WI38 (cell line): ENCODE data around the gene MICAL2.

Experiments used
- H3K4me3 ChIP-seq: 2 replicates; pipeline ENCODE4 v1.5.1; 2011; ENCODE audit warnings: low read depth, mild to moderate bottlenecking, control low read depth, low read length
- TF ChIP-seq, protein P1 (sequence below): IDR thresholded peaks from 2 replicates; pipeline ENCODE4 v1.5.1; 2012; ENCODE audit warnings: low read depth, mild to moderate bottlenecking, control low read depth, low read length

Gene MICAL2

DNA sequence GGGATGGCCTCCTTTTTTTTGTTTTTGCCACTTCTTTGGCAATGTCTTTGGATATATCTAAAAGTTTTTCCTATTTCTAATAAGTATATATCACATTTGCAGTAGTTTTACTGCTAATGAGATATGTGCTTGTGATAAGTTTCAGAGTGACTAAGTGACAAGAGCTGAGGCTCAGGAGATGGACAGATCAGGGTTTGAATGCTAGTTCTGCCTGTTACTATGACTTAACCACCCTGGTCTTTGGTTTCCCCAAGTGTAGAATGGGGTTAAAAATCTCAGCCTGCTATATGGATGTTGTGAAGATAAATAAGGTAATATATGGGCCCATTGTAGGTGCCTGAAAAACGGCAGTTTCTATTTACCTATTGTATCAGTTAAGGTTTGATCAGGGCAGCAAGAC is 9.1 kb upstream of the MICAL2 start:
- H3K4me3 ChIP-seq, result no peak overlapping the region
- TF ChIP-seq, protein P1, sequence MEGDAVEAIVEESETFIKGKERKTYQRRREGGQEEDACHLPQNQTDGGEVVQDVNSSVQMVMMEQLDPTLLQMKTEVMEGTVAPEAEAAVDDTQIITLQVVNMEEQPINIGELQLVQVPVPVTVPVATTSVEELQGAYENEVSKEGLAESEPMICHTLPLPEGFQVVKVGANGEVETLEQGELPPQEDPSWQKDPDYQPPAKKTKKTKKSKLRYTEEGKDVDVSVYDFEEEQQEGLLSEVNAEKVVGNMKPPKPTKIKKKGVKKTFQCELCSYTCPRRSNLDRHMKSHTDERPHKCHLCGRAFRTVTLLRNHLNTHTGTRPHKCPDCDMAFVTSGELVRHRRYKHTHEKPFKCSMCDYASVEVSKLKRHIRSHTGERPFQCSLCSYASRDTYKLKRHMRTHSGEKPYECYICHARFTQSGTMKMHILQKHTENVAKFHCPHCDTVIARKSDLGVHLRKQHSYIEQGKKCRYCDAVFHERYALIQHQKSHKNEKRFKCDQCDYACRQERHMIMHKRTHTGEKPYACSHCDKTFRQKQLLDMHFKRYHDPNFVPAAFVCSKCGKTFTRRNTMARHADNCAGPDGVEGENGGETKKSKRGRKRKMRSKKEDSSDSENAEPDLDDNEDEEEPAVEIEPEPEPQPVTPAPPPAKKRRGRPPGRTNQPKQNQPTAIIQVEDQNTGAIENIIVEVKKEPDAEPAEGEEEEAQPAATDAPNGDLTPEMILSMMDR, result no peak

DNA sequence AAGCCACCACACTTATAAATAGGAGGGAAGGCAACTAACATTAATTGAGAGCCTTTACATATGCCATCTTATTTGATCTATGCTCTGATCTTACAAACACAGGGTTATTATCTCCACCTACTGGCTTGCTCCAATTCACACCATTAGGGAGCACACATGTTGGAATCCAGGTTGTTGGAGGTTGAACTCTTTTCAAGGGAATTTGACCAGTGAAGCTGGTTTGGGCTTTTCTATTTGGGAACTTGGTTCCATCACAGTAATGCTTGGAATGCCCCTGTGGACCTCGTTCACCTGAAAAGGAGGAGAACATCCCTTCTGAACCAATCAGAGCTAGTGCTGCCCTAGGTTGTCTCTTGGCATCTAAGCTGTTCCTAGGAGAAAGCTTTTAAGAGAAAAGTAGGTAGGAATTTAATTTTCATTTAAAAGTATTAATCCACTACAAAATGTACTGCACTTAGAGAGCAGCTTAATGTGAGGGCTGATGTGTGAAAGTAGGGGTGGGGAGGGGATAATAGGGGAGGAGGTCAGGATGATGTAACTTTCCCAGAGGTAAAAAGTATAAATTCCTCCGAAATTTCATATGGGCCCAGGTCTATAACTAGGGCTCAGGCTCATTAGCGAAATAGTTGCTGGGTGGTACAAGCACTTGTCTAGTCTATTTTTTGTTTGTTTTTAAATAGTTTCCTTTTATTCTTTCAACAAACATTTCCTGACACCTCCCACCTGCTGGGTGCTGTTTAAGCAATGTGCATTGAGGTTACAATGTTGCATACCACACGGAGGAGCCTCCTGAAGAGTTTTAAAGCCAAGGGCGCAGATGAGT is 7.6 kb upstream of the MICAL2 start:
- no peak overlapping the region for H3K4me3 ChIP-seq
- TF ChIP-seq, protein P1, result no peak

- TF ChIP-seq, protein P1, result no peak
- H3K4me3 ChIP-seq, result no peak overlapping the region
Measured at GRCh38 chr11:12103411-12104225, 6.8 kb upstream of the MICAL2 start.

DNA sequence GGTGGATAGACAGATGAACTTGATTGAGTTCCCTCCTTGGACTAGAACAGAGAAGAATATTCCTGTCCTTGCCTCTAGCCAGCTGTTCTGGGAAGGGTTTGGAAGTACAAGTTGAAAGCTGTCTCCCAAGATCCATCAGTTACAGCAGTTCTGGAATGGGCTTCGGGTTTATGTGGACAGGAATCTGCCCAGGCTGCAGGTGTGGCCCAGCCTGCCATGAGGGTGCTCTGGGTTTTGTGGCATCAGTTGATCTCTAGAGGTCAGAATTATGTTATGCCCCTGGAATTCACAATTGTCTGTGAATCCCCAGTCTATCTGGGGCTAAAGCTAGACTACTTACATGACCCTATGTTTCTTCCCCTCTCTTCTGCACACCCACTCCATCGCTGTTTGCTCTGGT is 4.9 kb upstream of the MICAL2 start:
- TF ChIP-seq, protein P1, result no peak

DNA sequence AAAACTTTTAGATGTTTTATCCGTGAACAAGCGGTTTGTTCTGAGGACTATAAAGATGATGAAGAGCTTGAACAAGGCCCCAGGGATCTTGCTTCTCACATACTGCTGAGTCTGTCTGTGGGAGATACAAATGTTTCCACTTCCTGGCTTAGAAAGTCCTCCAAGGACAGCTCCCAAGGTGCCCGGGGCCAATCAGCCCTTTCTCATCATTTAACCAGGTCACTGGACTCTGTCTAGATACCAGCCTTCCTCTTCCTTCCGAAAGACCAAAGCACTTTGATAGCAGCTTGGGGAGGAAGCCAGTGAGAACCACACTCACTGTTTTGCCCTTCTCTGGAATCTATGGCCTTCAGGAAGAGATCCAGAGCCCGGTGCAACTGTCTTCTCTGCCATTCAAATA is 4.3 kb upstream of the MICAL2 start:
- H3K4me3 ChIP-seq, result no peak overlapping the region
- TF ChIP-seq, protein P1, result no peak

More for the DNA sequence above, 4.9 kb upstream of the MICAL2 start:
- H3K4me3 ChIP-seq, result no peak overlapping the region

DNA sequence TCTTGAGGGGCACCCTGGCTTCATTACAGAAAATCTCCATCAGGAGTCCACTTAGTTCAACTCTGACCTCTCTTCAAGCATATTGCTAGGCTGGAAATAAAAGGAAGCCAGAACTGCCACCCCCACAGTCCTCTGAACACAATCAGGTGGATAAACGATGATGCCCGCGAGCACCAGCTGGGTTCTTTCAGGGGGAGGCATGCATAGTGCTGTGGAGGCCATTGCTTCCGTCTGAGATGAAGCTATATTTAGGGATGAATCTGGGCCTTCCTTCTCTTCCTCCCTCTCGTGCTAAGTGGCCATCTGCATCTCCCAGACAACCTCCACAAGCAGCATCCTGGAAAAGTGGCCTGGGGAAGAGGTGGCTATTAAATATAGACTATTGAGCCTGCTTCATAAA is 3.9 kb upstream of the MICAL2 start:
- H3K4me3 ChIP-seq, result no peak overlapping the region
- TF ChIP-seq, protein P1, result no peak
